ENCODE results near the gene TMEM8B. TPM values are rescaled to one million over a fixed set of nuclear protein-coding genes. Genes with fewer than 3 reads are reported as not detected.

The TMEM8B gene
- total and polyA plus RNA-seq, 10 of the 15 experiments (the other 5 are each of a cell fraction or from before 2014, with no cell fraction given), result 0.19 to 7.6 (median 2.5) TPM

DNA sequence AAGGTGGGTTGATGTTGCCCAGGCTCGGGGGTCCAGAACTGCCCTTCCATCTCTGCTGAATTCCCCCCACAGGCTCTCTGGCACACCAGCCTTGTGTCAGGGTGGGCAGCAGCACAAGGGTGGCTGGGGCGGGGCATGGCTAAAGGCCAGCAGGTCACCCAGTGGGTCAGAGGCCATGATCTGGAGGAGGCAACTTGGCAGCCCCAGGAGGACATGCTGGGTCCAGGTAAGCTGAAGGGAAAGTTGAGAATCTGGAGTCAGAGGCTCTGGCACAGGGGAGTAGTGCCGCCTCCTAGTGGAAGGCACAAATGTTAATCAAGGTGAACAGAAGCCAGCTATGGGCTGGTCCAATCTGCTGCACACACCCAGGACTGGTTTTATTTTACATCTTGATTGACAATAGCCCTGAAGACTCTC, 6.2 kb downstream of the TMEM8B start:
- WGBS (ENCODE audit: insufficient coverage, insufficient replicate concordance, low lambda C conversion rate, missing lambda C conversion rate), result 47% methylated on average over 3 of the region's 3 CpGs
- BruUV-seq (replicated peaks), result no TSS peak
- FAIRE-seq (no peak), DNase-seq (ENCODE audit: low read depth, low spot score) (no peak), ATAC-seq (peak; percentile 35; the same call in 2 of the 3 replicates)
- H3K9me3 ChIP-seq (replicated peaks; ENCODE audit: control insufficient read depth, insufficient read depth, low read length), result no peaks in the 10 kb centered on the region
- peaks cover 29% of the 10 kb centered on the region for H3K4me1 ChIP-seq (ENCODE audit: control insufficient read depth, insufficient read depth, low read length)
- H3K36me3 ChIP-seq (ENCODE audit: control insufficient read depth in 2 of 2, insufficient read depth in 2 of 2, low read length in 1 of 2), result no peaks in the 10 kb centered on the region
- no peak for TF ChIP-seq TCF3 (IDR thresholded peaks at IDR 0.05; ENCODE audit: borderline replicate concordance, insufficient read depth, low read depth, low read length)
- peak; percentile 28 to 35 (median 32); a peak in 5 of 6 replicates for TF ChIP-seq CTCF (IDR thresholded peaks at IDR 0.05 in 2 of 3, conservative IDR thresholded peaks at IDR 0.05 in 1 of 3; ENCODE audit: control insufficient read depth in 2 of 3, extremely low read depth in 1 of 3, insufficient read depth in 1 of 3, low read depth in 3 of 3, low read length in 3 of 3)
- peak; percentile 19; the same call in 1 of the 2 replicates for TF ChIP-seq SMC3 (IDR thresholded peaks at IDR 0.05; ENCODE audit: borderline replicate concordance, low read length)
- TF ChIP-seq CHD2 (IDR thresholded peaks at IDR 0.05; ENCODE audit: borderline replicate concordance, low read depth, low read length), result no peak
- no peak overlapping the region for H3K4me3 ChIP-seq
- in situ Hi-C loops (cut with MboI) (no loop called here), intact Hi-C loops (cut with micrococcal nuclease; ENCODE audit: unreplicated experiment) (no loop called here)
- H3K27me3 ChIP-seq (replicated peaks in 1 of 2; ENCODE audit: control insufficient read depth in 2 of 2, insufficient read depth in 2 of 2, low read length in 1 of 2), result no peaks in the 10 kb centered on the region
- no peaks in the 10 kb centered on the region for H4K20me1 ChIP-seq (ENCODE audit: control insufficient read depth, insufficient read depth)
- H3K27ac ChIP-seq (ENCODE audit: control insufficient read depth, insufficient read depth), result peak overlapping the region; percentile 54; the same call in 1 of the 2 replicates
- no peak overlapping the region for H3K9ac ChIP-seq (ENCODE audit: control insufficient read depth, insufficient read depth, low read length)
- ChIA-PET CTCF (interaction anchor here (0.6 to 7.8 kb wide), 16 partner anchors 8 to 107 kb away, joined by 3 to 59 read pairs (median 6); partner anchors contain the start of genes HINT2 and SPAG8), POLR2A (interaction anchor here (0.6 to 6.2 kb wide), 3 partner anchors 10 to 206 kb away, joined by 3 to 80 read pairs (median 3); partner anchors contain the start of gene HINT2), RAD21 (ENCODE audit: unreplicated experiment) (interaction anchor here (1.2 to 5.4 kb wide), 9 partner anchors 9 to 189 kb away, joined by 3 to 41 read pairs (median 5); partner anchors contain the start of genes CREB3 and TLN1), SMC1A (ENCODE audit: uncharacterized antibody, unreplicated experiment) (interaction anchor here (0.8 to 8.9 kb wide), 7 partner anchors 9 to 107 kb away, joined by 3 to 118 read pairs (median 8); partner anchors contain the start of gene SPAG8)
- H3K79me2 ChIP-seq (ENCODE audit: control insufficient read depth, insufficient read depth, low read length), result no peaks in the 10 kb centered on the region
- no peak overlapping the region for H2AFZ ChIP-seq (ENCODE audit: control insufficient read depth, low read depth, low read length)
- H3K4me2 ChIP-seq (ENCODE audit: control insufficient read depth, insufficient read depth), result no peak overlapping the region

Measured in GM12878 (cell line).